ENCODE data around the gene KLHL25. TPM values are rescaled to one million over a fixed set of nuclear protein-coding genes. Genes with fewer than 3 reads are reported as not detected.

Gene KLHL25
- total RNA-seq, 1 donor from 2014 or later: 4.7 TPM

- intact Hi-C loops (cut with DNase I): no loop called here
- no peaks in the 10 kb centered on the region for H3K27me3 ChIP-seq
- no peak for DNase-seq
- TF ChIP-seq, protein P1, sequence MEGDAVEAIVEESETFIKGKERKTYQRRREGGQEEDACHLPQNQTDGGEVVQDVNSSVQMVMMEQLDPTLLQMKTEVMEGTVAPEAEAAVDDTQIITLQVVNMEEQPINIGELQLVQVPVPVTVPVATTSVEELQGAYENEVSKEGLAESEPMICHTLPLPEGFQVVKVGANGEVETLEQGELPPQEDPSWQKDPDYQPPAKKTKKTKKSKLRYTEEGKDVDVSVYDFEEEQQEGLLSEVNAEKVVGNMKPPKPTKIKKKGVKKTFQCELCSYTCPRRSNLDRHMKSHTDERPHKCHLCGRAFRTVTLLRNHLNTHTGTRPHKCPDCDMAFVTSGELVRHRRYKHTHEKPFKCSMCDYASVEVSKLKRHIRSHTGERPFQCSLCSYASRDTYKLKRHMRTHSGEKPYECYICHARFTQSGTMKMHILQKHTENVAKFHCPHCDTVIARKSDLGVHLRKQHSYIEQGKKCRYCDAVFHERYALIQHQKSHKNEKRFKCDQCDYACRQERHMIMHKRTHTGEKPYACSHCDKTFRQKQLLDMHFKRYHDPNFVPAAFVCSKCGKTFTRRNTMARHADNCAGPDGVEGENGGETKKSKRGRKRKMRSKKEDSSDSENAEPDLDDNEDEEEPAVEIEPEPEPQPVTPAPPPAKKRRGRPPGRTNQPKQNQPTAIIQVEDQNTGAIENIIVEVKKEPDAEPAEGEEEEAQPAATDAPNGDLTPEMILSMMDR (IDR thresholded peaks at IDR 0.05): no peak
- H3K27ac ChIP-seq: no peak overlapping the region
- no peak for ATAC-seq
- no peak overlapping the region for H3K4me3 ChIP-seq
- H3K4me1 ChIP-seq: no peaks in the 10 kb centered on the region
- H3K9me3 ChIP-seq: no peaks in the 10 kb centered on the region
- H3K36me3 ChIP-seq: no peaks in the 10 kb centered on the region
Measured at GRCh38 chr15:85828874-85829273, 34.1 kb upstream of the KLHL25 start.

DNA sequence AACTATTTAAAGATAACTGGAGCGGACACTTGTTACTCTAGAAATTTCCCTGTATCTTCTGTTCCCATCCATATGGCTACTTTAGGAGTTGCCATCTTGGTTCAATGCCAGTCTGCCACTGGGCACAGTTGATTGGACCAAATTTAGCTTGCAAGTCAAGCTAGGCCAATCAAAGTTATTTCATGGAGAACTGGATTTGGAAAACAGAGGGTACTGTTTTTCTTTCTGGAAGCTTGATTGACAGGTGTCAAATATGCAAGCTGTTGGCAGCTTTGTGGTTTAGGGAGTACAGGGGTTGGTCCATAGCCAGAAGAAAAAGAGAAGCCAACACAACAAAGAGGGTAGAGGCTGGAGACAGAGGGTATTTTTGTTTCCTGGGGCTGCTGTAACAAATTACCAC, 33.4 kb upstream of the KLHL25 start:
- intact Hi-C loops (cut with DNase I): no loop called here
- Histone ChIP-seq H3K27me3 (no peaks in the 10 kb centered on the region), H3K4me3 (no peak overlapping the region), H3K36me3 (no peaks in the 10 kb centered on the region), H3K27ac (no peak overlapping the region), H3K4me1 (no peaks in the 10 kb centered on the region), H3K9me3 (no peaks in the 10 kb centered on the region)
- DNase-seq (no peak), ATAC-seq (no peak)
- TF ChIP-seq, protein P1 (IDR thresholded peaks at IDR 0.05): no peak

GRCh38 chr15:85826756-85827515, 32.2 kb upstream of the KLHL25 start:
- no peaks in the 10 kb centered on the region for H3K4me1 ChIP-seq
- no peak overlapping the region for H3K27ac ChIP-seq
- no peaks in the 10 kb centered on the region for H3K36me3 ChIP-seq
- no peak overlapping the region for H3K4me3 ChIP-seq
- TF ChIP-seq, protein P1 (IDR thresholded peaks at IDR 0.05): no peak
- ATAC-seq (no peak), DNase-seq (no peak)
- H3K27me3 ChIP-seq: no peaks in the 10 kb centered on the region
- H3K9me3 ChIP-seq: no peaks in the 10 kb centered on the region
- intact Hi-C loops (cut with DNase I): no loop called here

DNA sequence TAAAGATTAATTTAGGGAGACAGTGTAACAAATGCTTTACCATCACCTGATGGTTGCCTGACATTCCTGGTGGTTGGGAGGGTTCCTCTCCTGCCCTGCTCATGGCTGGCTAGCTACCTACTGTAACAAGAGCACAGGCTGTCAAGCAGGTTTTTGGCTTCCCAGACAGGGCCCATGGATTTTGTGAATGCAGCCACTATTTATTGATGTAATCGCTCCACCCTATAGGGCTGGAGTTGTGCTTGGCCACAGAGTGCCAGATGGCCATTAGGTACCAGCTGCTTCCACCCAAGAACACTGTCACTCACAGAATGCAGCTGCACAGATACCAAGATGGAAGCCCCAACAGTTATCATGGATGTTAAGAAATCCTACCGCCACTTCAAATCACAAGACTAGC, 31.0 kb upstream of the KLHL25 start:
- H3K36me3 ChIP-seq: no peaks in the 10 kb centered on the region
- no peaks in the 10 kb centered on the region for H3K27me3 ChIP-seq
- TF ChIP-seq, protein P1 (IDR thresholded peaks at IDR 0.05): no peak
- H3K4me1 ChIP-seq: no peaks in the 10 kb centered on the region
- no peak overlapping the region for H3K4me3 ChIP-seq
- no peak overlapping the region for H3K27ac ChIP-seq
- DNase-seq (no peak), ATAC-seq (peak; percentile 44)
- H3K9me3 ChIP-seq: no peaks in the 10 kb centered on the region
- intact Hi-C loops (cut with DNase I): no loop called here

DNA sequence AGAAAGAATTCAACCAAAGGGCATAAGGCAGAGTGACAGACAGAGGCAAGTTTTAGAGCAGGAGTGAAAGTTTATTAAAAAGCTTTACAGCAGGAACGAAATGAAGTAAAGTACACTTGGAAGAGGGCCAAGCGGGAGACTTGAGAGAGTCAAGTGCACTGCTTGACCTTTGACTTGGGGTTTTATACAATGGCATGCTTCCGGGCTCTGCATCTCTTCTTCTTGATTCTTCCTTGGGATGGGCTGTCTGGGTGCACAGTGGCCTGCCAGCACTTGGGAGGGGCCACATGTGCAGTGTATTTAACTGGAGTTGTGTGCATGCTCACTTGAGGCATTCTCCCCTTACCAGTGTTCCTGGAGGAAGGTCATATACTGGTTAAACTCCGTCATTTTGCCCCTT, 30.4 kb upstream of the KLHL25 start:
- no peak for DNase-seq
- ATAC-seq: peak; percentile 20

More for the DNA sequence above, 30.4 kb upstream of the KLHL25 start:
- H3K4me1 ChIP-seq: no peaks in the 10 kb centered on the region
- TF ChIP-seq, protein P1 (IDR thresholded peaks at IDR 0.05): no peak
- no peak overlapping the region for H3K4me3 ChIP-seq
- no peaks in the 10 kb centered on the region for H3K36me3 ChIP-seq
- H3K9me3 ChIP-seq: no peaks in the 10 kb centered on the region
- no peaks in the 10 kb centered on the region for H3K27me3 ChIP-seq
- intact Hi-C loops (cut with DNase I): no loop called here
- no peak overlapping the region for H3K27ac ChIP-seq

Data from upper lobe of right lung (tissue), 1 donor.